H1 (cell line): ENCODE data around the gene GXYLT1. TPM values are rescaled to one million over a fixed set of nuclear protein-coding genes. Genes with fewer than 3 reads are reported as not detected.

Experiments used
- CTCF ChIA-PET: fragments of 300-600 bp; sonication (Branson Sonifier 250); formaldehyde crosslinking; loops from one replicate; lab custom pipeline; 2021; ENCODE audit not compliant: partially characterized antibody; lab: Charles Lee
- POLR2A ChIA-PET: fragments of 300-600 bp; sonication (Branson Sonifier 250); formaldehyde crosslinking; loops from one replicate; lab custom pipeline; 2021; ENCODE audit warnings: inconsistent platforms; ENCODE audit not compliant: partially characterized antibody; lab: Charles Lee
- DNase-seq, 2 experiments: peaks; one replicate each; pipeline versions ENCODE4 v3.0.0 to v3.0.0-alpha.2; 2010 to 2022; ENCODE audit warnings: low spot score in 2 of 2, low read depth in 1 of 2, mixed read lengths in 1 of 2
- FAIRE-seq: peaks from 2 replicates; lab custom pipeline; 2011; peaks lifted over from hg19 to GRCh38; lab: Jason Lieb, UNC
- H2AFZ ChIP-seq: 2 replicates; pipeline ENCODE4 v1.8.1; 2012; ENCODE audit warnings: low read length, inconsistent platforms
- H2AK5ac ChIP-seq: 2 replicates; pipeline ENCODE4 v1.6.1; 2013; ENCODE audit warnings: low read depth, low read length
- H2BK120ac ChIP-seq: replicated peaks from 2 replicates; pipeline ENCODE3; 2013; ENCODE audit warnings: low read depth, low read length, inconsistent platforms
- H2BK12ac ChIP-seq: 2 replicates; pipeline ENCODE4 v1.6.1; 2013; ENCODE audit warnings: low read depth, low read length
- H2BK15ac ChIP-seq: 2 replicates; pipeline ENCODE4 v1.6.1; 2013; ENCODE audit warnings: low read length
- H2BK20ac ChIP-seq: 2 replicates; pipeline ENCODE4 v1.6.1; 2013; ENCODE audit warnings: low read length
- H2BK5ac ChIP-seq: 2 replicates; pipeline ENCODE4 v1.6.1; 2013; ENCODE audit warnings: low read depth, low read length
- H3K14ac ChIP-seq: 2 replicates; pipeline ENCODE4 v1.6.1; 2013; ENCODE audit warnings: inconsistent platforms; ENCODE audit not compliant: insufficient read length
- H3K18ac ChIP-seq: 2 replicates; pipeline ENCODE4 v1.6.1; 2013; ENCODE audit warnings: low read length; ENCODE audit errors: extremely low read depth
- H3K23ac ChIP-seq: 2 replicates; pipeline ENCODE4 v1.6.1; 2013; ENCODE audit warnings: inconsistent platforms; ENCODE audit not compliant: insufficient read length
- H3K23me2 ChIP-seq: 2 replicates; pipeline ENCODE4 v1.6.1; 2013; ENCODE audit warnings: low read depth, low read length
- H3K27ac ChIP-seq: 2 replicates; pipeline ENCODE4 v1.6.1; 2011; ENCODE audit warnings: low read depth, low read length, inconsistent platforms
- H3K27me3 ChIP-seq, 4 experiments: replicated peaks in 1 of 4; 1 replicate in 1 of 4; 2 replicates in 3 of 4; pipeline versions ENCODE4 v1.6.1 to v1.8.1; 2011 to 2013; ENCODE audit warnings: low read length in 3 of 4, mild to moderate bottlenecking in 3 of 4, inconsistent platforms in 2 of 4, mixed read lengths in 2 of 4, moderate library complexity in 1 of 4; ENCODE audit not compliant: control insufficient read depth in 3 of 4, insufficient read depth in 3 of 4; ENCODE audit errors: extremely low read depth in 1 of 4
- H3K36me3 ChIP-seq, 4 experiments: 2 replicates each; pipeline versions ENCODE4 v1.6.1 to v1.8.1; 2011 to 2013; ENCODE audit warnings: mild to moderate bottlenecking in 4 of 4, low read length in 3 of 4, moderate library complexity in 2 of 4, control low read depth in 1 of 4, inconsistent platforms in 1 of 4; ENCODE audit not compliant: insufficient read depth in 4 of 4, control insufficient read depth in 2 of 4
- H3K4ac ChIP-seq: replicated peaks from 2 replicates; pipeline ENCODE3; 2013; ENCODE audit warnings: low read length, low read depth, mixed read lengths, inconsistent platforms; ENCODE audit not compliant: insufficient read length
- H3K4me1 ChIP-seq, 4 experiments: replicated peaks in 1 of 4; 1 replicate in 1 of 4; 2 replicates in 3 of 4; pipeline versions ENCODE4 v1.6.1 to v1.8.1; 2011 to 2013; ENCODE audit warnings: low read length in 3 of 4, inconsistent platforms in 2 of 4, mixed read lengths in 1 of 4; ENCODE audit not compliant: insufficient read depth in 4 of 4, control insufficient read depth in 3 of 4
- H3K4me2 ChIP-seq, 2 experiments: 2 replicates each; pipeline versions ENCODE4 v1.6.1 to v1.8.1; 2011 to 2013; ENCODE audit warnings: low read depth in 2 of 2, low read length in 2 of 2, control low read depth in 1 of 2, inconsistent platforms in 1 of 2, mild to moderate bottlenecking in 1 of 2; ENCODE audit not compliant: insufficient read depth in 1 of 2
- H3K4me3 ChIP-seq, 4 experiments: fragments of 200-600, 300-600 bp in 1 of 4; sonication (generic), shearing (Covaris generic), sonication (Bioruptor Twin) in 1 of 4; 2 replicates each; pipeline versions ENCODE4 v1.5.1 to v1.8.1; 2011 to 2016; ENCODE audit warnings: low read length in 4 of 4, low read depth in 3 of 4, control low read depth in 2 of 4, inconsistent platforms in 2 of 4, mild to moderate bottlenecking in 2 of 4, mixed read lengths in 1 of 4, moderate library complexity in 1 of 4; ENCODE audit not compliant: insufficient read depth in 2 of 4; ENCODE audit errors: extremely low read depth in 1 of 4
- H3K56ac ChIP-seq: replicated peaks from 2 replicates; pipeline ENCODE3; 2013; ENCODE audit warnings: low read depth, mild to moderate bottlenecking, mixed read lengths, low read length, inconsistent platforms; ENCODE audit not compliant: insufficient read length
- H3K79me1 ChIP-seq: 2 replicates; pipeline ENCODE4 v1.6.1; 2013; ENCODE audit warnings: low read depth, low read length, control low read depth
- H3K79me2 ChIP-seq, 2 experiments: 2 replicates each; pipeline versions ENCODE4 v1.6.1 to v1.8.1; 2012 to 2013; ENCODE audit warnings: low read length in 2 of 2, mild to moderate bottlenecking in 2 of 2, inconsistent platforms in 1 of 2; ENCODE audit not compliant: insufficient read depth in 2 of 2, control insufficient read depth in 1 of 2
- H3K9ac ChIP-seq, 4 experiments: replicated peaks in 1 of 4; 1 replicate in 1 of 4; 2 replicates in 3 of 4; pipeline versions ENCODE4 v1.6.1 to v1.8.1; 2011 to 2013; ENCODE audit warnings: low read depth in 3 of 4, low read length in 3 of 4, control low read depth in 2 of 4, mild to moderate bottlenecking in 2 of 4, moderate library complexity in 2 of 4, inconsistent platforms in 1 of 4; ENCODE audit errors: extremely low read depth in 1 of 4
- H3K9me3 ChIP-seq, 2 experiments: 2 replicates each; pipeline versions ENCODE4 v1.6.1 to v1.8.1; 2012 to 2013; ENCODE audit warnings: mild to moderate bottlenecking in 2 of 2, moderate library complexity in 2 of 2, control low read depth in 1 of 2, inconsistent platforms in 1 of 2, low read depth in 1 of 2, low read length in 1 of 2, mixed read lengths in 1 of 2; ENCODE audit not compliant: insufficient read depth in 2 of 2
- H4K20me1 ChIP-seq, 2 experiments: replicated peaks in 1 of 2; 2 replicates each; pipeline versions ENCODE3 to v1.8.1; 2011 to 2013; ENCODE audit warnings: inconsistent platforms in 2 of 2, low read length in 2 of 2, mild to moderate bottlenecking in 1 of 2; ENCODE audit not compliant: insufficient read depth in 2 of 2, control insufficient read depth in 1 of 2
- H4K5ac ChIP-seq: 2 replicates; pipeline ENCODE4 v1.6.1; 2013; ENCODE audit warnings: low read length, low read depth, mixed read lengths, inconsistent platforms; ENCODE audit not compliant: insufficient read length
- H4K8ac ChIP-seq: 2 replicates; pipeline ENCODE4 v1.8.0; 2013; ENCODE audit warnings: mild to moderate bottlenecking, moderate library complexity, low read length, inconsistent platforms; ENCODE audit not compliant: insufficient read depth; ENCODE audit errors: extremely low read depth
- H4K91ac ChIP-seq: replicated peaks from 2 replicates; pipeline ENCODE3; 2013; ENCODE audit warnings: low read length, mixed read lengths, inconsistent platforms; ENCODE audit not compliant: insufficient read length
- CBX8 ChIP-seq: fragments of 300-800, 300-1000 bp; sonication (generic); IDR thresholded peaks from 2 replicates; pipeline ENCODE4 v1.7.1; 2016; ENCODE audit warnings: low read depth, low read length, borderline replicate concordance
- KDM5A ChIP-seq: fragments of 200-600 bp; IDR thresholded peaks from 2 replicates; pipeline ENCODE4 v1.7.1; 2012; ENCODE audit warnings: mild to moderate bottlenecking, low read length, inconsistent platforms, mixed read lengths
- POLR2AphosphoS5 ChIP-seq: IDR thresholded peaks from 2 replicates; pipeline ENCODE4 v1.6.1; 2011; ENCODE audit warnings: low read depth, low read length
- SIRT6 ChIP-seq: IDR thresholded peaks from one replicate; pipeline ENCODE4 v1.7.1; 2012; ENCODE audit warnings: low read length, inconsistent platforms
- WGBS, 2 experiments: shearing (Covaris generic) in 1 of 2; methylation state at CpG; one replicate each; pipeline versions ENCODE4 v1.1.6 to v1.1.7; 2013 to 2015; ENCODE audit warnings: low lambda C conversion rate in 2 of 2, mixed read lengths in 2 of 2, inconsistent platforms in 1 of 2, low coverage in 1 of 2, missing lambda C conversion rate in 1 of 2; ENCODE audit not compliant: insufficient replicate concordance in 2 of 2, insufficient coverage in 1 of 2, insufficient read length in 1 of 2; ENCODE audit errors: extremely low coverage in 1 of 2, missing lambda C conversion rate in 1 of 2; 5-methylcytosine and 5-hydroxymethylcytosine counted together
- polyA plus RNA-seq, 7 experiments: library from polyadenylated mRNA; depleted of rRNA in 3 of 7; stranded (reverse) in 5 of 7; unstranded in 2 of 7; fragments of >200 nt in 5 of 7; fragments of 200-250 nt in 2 of 7; gene quantifications; 1 replicate in 5 of 7; 2 replicates in 1 of 7; 4 replicates in 1 of 7; pipeline versions ENCODE4 v1.2.1 to v1.2.3, GENCODE V29; 2011 to 2013; ENCODE audit warnings: missing spikeins in 2 of 7, mixed read lengths in 2 of 7
- total RNA-seq: library from RNA; stranded (reverse); fragmentation: NEBNext Ultra II Directional; extraction: Animal tissue kit (Norgen Biotek cat#: 25700); gene quantifications from 2 replicates; pipeline ENCODE4 v1.2.1, GENCODE V29; 2021
- TF ChIP-seq, protein P1 (sequence below): IDR thresholded peaks from 2 replicates; pipeline ENCODE4 v1.6.1; 2012; ENCODE audit warnings: inconsistent platforms

Gene GXYLT1
- total and polyA plus RNA-seq, 2 of the 8 experiments (the other 6 are each of a cell fraction or from before 2014, with no cell fraction given): 3.1 to 10.7 TPM

DNA sequence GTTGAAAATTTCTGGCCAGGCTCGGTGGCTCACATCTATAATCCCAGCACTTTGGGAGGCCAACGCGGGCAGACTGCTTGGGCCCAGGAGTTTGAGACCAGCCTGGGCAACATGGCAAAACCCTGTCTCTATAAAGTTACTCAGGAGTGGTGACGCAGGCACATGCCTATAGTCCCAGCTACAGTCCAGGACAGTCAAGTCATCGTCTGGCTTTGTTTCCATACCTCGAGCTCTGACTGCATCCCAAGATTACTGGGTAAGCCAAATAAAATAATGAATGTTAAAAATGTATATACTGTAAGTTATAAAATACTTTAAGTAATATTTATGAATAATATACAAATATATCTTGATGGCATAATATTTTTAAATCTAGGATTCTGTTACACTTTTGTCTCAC lies 23.0 kb upstream of the GXYLT1 start:
- Histone ChIP-seq H4K20me1 (no peaks in the 10 kb centered on the region), H2AFZ (no peak overlapping the region), H3K4ac (no peak overlapping the region), H2BK120ac (no peak overlapping the region), H3K36me3 (no peaks in the 10 kb centered on the region), H4K5ac (no peak overlapping the region), H3K9me3 (no peaks in the 10 kb centered on the region), H3K14ac (no peak overlapping the region), H3K4me2 (no peak overlapping the region), H2BK20ac (no peak overlapping the region), H4K91ac (no peak overlapping the region), H3K79me2 (no peaks in the 10 kb centered on the region), H3K23me2 (no peaks in the 10 kb centered on the region), H3K27me3 (no peaks in the 10 kb centered on the region), H2BK15ac (no peak overlapping the region), H2BK5ac (no peak overlapping the region), H3K23ac (no peak overlapping the region), H2BK12ac (no peak overlapping the region), H3K4me1 (no peaks in the 10 kb centered on the region), H3K79me1 (no peaks in the 10 kb centered on the region), H3K9ac (no peak overlapping the region), H3K18ac (no peak overlapping the region), H3K56ac (no peak overlapping the region), H2AK5ac (no peak overlapping the region), H4K8ac (no peak overlapping the region), H3K4me3 (no peak overlapping the region), H3K27ac (no peak overlapping the region)
- WGBS, 2 experiments: 82% methylated on average over 6 of the region's 6 CpGs; no CpG with 5 or more reads in 1 of the 2 experiments
- CTCF ChIA-PET: interaction anchor here (1.3 kb wide), 1 partner anchor 9 kb away, joined by 5 read pairs; no protein-coding TSS in a partner anchor
- FAIRE-seq (no peak), DNase-seq (no peak)
- POLR2A ChIA-PET: no interaction called here
- TF ChIP-seq, protein P1, sequence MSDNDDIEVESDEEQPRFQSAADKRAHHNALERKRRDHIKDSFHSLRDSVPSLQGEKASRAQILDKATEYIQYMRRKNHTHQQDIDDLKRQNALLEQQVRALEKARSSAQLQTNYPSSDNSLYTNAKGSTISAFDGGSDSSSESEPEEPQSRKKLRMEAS: no peak
- TF ChIP-seq SIRT6: no peak
- no peak for TF ChIP-seq KDM5A
- no peak for TF ChIP-seq CBX8
- TF ChIP-seq POLR2AphosphoS5: no peak
